HT1080 (cell line): ENCODE data around the gene FBN3. TPM values are rescaled to one million over a fixed set of nuclear protein-coding genes. Genes with fewer than 3 reads are reported as not detected.

Experiments used
- DNase-seq: peaks from one replicate; pipeline ENCODE4 v3.0.0-alpha.2; 2015; ENCODE audit warnings: low read depth
- total RNA-seq: library from RNA; depleted of rRNA; stranded (reverse); fragments of >200 nt; shearing (Covaris generic); gene quantifications from 2 replicates; pipeline ENCODE4 v1.2.3, GENCODE V29; 2014

The FBN3 gene
- total RNA-seq, 1 experiment from 2014 or later, result not detected

DNA sequence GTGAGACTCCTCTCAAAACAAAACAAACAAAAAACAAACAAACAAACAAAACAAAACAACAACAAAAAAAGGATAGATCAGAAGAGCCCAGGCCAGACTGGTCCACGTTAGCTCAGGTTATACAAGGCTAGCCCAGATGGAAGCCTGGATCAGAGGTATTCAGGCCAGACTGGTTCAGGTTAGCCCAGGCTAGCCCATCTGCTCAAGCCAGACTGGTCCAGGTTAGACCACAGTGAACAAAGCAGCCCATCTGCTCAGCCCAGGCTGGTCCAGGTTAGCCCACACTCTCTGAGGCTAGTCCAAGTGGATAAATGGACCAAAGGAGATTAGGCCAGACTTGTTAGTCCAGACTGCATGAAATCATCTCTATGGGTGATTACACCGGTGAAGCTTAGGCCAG, 55.7 kb downstream of the FBN3 start:
- DNase-seq, result no peak

DNA sequence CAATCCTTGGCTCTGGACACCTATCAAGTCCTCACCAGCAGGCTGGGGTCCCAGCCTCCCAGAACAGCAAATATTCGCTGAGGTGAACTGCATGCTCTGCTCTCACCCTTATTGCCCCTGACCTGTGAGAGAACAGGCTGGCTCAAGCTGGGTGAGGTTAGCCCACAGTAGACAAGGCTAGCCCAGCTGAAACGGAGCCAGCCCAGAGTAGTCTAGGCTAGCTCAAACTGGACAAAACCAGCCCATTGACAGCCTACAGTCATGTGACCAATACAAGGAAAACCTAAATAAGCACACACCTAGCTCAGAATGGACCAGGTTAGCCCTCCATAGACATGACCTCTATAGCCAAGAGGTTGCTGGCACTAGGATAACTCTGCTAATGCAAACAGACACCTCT, 58.4 kb downstream of the FBN3 start:
- no peak for DNase-seq

DNA sequence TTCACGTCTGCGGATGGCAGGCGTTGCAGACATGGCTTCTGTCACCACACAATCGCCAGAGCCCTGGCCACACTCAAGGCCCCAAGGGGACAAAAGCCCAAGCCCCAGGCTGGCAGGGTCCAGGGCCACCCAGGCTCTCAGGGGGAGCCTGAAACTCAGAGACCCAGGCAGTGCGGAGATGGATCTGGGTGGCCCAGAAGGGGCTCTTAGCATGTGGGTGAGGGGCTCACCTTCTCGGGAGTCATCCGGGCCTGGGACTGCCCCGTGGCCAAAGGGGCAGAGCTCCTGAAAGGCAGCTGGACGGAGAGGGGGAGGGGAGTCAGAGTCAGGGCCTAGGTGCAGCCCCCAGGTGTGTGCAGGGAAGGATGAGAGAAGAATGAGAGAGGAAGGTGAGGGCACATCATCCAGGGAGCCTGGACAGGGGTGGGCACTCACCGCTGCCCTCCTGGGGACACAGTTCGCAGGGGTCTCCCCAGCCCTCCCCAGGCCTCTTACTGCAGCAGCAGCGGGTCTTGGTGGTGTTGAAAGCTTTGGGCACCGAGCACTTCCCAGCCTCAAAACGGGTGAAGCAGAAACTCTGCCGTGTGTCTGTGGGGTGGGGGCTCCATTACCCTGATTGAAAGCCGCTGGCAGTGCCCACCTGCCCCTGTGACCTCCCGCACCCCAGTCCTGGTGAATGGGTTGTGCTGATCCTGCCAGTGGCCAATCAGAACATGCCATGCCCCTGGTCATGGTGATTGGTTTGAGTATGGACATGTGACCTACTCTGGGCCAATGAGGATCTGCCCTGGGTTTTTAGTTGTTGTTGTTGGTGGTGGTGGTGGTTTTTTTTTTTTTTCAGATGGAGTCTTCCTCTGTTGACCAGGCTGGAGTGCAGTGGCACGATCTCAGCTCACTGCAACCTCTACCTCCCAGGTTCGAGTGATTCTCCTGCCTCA, 59.5 kb downstream of the FBN3 start:
- no peak for DNase-seq

DNA sequence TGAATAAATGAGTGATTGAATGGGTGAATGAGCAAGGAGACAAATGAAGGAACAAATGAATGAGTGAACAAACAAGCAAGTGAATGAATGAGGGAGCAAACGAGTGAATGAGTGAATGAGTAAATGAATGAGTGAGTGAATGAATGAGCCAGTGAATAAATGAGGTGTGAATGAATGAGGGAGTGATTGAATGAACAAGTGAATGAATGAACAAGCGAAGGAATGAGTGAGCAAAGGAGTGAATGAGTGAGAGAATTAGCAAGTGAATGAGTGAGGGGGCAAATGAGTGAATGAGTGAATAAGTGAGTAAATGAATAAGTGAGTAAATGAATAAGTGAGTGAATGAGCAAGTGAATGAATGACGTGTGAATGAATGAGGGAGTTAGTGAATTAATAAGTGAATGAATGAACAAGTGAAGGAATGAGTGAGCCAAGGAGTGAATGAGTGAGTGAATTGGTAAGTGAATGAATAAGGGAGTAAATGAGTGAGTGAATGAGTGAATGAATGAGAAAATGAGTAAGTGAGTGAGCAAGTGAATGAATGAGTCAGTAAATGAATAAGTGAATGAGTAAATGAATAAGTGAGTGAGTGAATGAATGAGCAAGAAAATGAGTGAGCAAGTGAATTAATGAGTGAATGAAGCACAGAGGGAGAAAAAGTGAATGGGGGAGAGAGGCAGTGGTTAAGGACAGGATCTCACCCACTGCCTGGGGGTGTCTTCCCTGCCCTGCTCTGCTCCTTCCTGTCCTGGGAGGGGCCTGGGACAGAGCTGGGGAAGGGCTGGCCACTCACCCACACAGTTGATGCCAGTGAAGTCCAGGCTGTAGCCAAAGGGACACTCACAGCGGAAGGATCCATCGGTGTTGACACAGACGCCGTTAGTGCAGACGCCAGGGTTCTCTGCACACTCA, 60.4 kb downstream of the FBN3 start:
- DNase-seq, result no peak

- no peak for DNase-seq
Measured at GRCh38 chr19:8087876-8088275, 61.5 kb downstream of the FBN3 start.

GRCh38 chr19:8086849-8087248, 62.5 kb downstream of the FBN3 start:
- no peak for DNase-seq

DNA sequence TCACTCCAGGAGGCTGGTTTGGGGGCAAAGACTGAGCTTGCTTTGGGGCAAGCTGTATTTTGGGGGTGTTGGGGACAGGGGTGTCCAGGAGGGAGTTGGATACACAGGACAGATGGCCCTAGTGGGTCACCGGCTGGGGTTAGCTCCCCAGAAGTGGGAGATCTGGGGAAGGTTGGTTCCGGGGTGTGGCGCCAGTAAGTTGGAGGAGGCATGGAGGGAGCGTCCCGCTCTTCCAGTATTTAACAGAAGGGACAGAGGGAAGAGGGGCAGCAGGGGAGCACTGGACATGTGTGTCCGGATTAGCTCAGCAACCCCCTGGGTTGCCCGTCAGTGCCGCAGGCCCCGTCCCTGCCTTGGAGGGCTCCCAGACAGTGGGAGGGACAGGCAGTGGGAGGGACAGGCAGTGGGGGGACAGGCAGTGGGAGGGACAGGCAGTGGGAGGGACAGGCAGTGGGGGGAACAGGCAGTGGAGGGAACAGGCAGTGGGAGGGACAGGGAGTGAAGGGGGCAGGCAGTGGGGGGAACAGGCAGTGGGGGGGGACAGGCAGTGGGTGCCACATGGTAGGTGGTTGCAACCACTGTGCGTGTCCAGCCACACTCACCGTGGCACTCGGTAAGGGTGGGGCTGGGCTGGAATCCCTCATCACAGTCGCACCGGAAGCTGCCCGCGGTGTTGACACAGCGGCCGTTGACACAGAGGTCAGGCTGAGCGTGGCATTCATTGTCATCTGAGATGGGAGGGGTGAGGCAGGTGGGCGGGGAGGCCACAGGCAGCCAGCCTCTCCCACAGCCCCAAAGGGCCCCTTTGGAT, 63.6 kb downstream of the FBN3 start:
- no peak for DNase-seq

DNA sequence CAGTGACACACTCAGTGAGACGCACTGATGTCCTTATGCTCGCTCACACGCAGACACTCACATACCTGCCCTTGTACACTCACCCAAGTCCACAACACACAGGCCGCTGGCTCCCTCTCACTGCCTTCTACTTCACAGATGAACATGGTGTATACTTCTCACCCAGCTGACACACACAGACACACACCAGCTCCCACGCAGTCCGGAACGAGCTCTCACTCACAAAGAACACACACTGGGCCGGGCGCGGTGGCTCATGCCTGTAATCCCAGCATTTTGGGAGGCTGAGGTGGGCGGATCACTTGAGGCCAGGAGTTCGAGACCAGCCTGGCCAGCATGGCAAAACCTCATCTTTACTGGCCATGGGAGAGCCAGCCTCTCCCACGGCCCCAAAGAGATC, 65.2 kb downstream of the FBN3 start:
- no peak for DNase-seq

GRCh38 chr19:8083141-8083540, 66.3 kb downstream of the FBN3 start:
- DNase-seq, result no peak

GRCh38 chr19:8081569-8082550, 67.5 kb downstream of the FBN3 start:
- DNase-seq, result no peak

GRCh38 chr19:8080832-8081231, 68.6 kb downstream of the FBN3 start:
- no peak for DNase-seq

DNA sequence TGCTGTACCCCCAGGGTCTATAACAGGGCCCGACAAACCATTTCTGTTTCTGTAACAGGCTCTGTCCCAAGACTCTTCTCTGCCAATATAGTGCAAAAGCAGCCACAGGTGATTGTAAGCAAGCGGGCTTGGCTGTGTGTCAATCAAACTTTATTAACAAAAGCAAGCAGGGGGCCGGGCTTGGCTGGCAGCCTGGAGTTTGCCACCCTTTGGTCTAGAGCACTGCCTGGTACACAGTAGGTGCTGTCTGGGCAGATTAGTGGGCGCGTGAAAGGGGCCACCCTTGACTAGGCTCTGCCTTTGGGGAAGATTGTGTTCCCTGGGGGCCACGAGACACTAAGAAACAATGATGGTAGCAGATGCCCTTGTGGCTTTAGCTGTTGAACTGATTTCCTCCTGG, 69.4 kb downstream of the FBN3 start:
- no peak for DNase-seq

DNA sequence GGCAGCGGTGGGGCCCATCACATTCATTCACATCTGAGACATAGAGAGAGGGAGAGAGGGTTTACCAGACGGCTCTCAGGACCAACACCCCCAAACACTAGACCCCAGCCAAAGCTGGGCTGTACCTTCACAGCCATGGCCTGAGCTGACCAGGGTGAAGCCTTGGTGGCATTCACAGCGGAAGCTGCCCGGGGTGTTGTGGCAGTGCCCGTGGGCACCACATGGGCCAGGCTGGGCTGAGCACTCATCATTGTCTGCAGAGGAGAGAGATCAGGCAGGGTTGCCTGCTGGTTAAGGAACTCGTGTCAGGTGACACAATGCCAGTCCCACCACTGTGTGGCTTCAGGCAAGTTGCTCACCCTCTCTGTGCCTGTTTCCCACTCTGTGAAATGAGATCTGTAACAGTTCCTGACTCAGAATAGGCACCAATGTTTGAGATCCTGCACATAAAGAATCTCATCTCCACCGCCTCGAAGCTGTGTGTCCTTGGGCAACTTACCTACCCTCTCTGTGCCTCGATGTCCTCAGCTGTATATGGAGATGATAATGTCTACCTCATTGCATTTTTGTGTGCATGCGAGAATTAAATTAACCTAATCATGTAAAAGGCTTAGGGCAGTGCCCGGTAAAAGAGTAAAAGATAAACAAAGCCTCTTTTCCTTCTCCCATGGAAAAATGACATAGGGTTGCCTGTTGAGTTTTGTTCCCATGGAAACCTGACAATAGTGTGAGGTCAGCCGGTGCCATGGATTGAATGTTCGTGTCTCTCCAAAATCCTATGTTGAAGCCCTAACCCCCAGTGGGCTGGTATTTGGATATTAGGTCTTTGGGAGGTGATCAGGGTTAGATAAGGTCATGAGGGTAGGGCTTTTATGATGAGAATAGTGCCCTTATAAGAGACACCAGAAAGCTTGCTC, 74.0 kb downstream of the FBN3 start:
- no peak for DNase-seq

GRCh38 chr19:8074501-8074900, 74.9 kb downstream of the FBN3 start:
- no peak for DNase-seq

DNA sequence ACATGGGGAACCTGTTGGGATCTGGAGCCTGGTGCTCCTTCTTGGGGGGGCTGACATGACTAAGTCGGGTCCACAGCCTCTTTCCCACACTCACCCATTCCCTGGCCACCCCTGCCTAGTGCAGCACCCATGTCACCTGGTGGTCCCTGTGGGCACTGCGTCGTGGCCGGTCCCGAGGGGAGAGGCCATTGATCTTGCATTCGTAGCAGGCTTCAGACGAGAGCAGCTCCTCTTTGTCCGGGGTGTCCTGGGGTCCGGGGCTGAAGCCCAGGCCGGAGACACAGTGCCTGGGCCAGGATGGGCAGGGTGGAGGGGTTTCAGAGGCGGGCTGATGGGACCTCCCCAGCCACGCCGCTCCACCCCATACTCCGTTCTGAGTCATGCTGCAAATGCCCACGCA, 77.5 kb downstream of the FBN3 start:
- DNase-seq, result no peak

DNA sequence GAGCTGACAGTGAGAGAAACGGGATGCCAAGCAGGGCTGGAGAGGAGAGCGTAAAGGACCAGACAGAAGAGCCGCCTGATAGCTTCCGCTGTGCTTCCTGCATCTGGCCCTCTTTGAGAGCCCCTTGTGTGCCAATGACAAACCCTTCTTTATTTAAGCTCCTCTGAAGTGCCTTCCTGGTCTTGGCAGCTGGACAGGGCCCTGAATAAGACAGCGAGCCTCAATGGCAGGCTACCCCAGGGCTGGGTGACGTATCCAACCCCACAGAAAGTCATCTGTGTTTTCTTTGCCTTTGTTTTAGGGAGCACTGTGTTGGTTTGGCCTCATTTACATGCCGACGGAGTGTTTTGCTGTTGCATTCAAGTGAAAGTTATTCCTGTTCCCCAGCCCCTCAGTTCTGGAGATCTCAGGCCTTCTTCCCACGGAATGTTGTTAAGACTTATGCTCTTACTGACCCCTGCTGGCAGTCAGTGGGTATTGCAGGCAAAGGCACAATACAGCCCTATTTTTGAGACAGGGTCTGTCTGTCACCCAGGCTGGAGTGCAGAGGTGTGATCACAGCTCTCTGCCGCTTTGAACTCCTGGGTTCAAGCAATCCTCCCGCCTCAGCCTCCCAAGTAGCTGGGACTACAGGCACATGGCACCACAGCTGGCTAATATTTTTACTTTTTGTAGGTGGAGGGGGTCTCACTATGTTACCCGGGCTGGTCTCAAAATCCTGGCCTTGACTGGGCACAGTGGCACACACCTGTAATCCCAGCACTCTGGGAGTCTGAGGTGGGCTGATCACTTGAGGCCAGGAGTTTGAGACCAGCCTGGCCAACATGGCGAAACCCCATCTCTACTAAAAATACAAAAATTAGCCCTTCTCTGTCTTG, 80.1 kb downstream of the FBN3 start:
- DNase-seq, result no peak

GRCh38 chr19:8065875-8066261, 83.5 kb downstream of the FBN3 start:
- no peak for DNase-seq
